AG20443 (cell line): ENCODE results near the gene TNIP3.
"Not testable (repeated sequence)": the region's sequence is repeated elsewhere in the genome, so short reads cannot be mapped to it uniquely, and the experiment has no call there.

ENCODE experiments used
- DNase-seq: peaks from one replicate; pipeline ENCODE4 v3.0.0; 2012; ENCODE audit warnings: low spot score, mixed read lengths

TNIP3 gene

GRCh38 chr4:121164291-121164690 lies at the start of gene TNIP3:
Gene TNIP3, minus strand, starts transcription at chr4:121164321. Its CDS starts 196 bp downstream, at chr4:121164125.
- no peak for DNase-seq

- no peak for DNase-seq
These were observed 48.7 kb upstream of the TNIP3 start for GRCh38 chr4:121212806-121213205.

GRCh38 chr4:121209171-121209570 lies 45.0 kb upstream of the TNIP3 start:
- no peak for DNase-seq

- DNase-seq, result no peak
These were observed 44.3 kb upstream of the TNIP3 start for GRCh38 chr4:121208244-121209007.

- not testable (repeated sequence) for DNase-seq
These were observed 41.7 kb upstream of the TNIP3 start for GRCh38 chr4:121205777-121206176.

GRCh38 chr4:121200795-121201472 lies 36.8 kb upstream of the TNIP3 start:
- DNase-seq, result no peak

- no peak for DNase-seq
These were observed 35.8 kb upstream of the TNIP3 start for GRCh38 chr4:121199742-121200561.

- no peak for DNase-seq
These were observed 34.1 kb upstream of the TNIP3 start for GRCh38 chr4:121198251-121198650.

GRCh38 chr4:121195649-121196048 lies 31.5 kb upstream of the TNIP3 start:
- no peak for DNase-seq

GRCh38 chr4:121192480-121192879 lies 28.4 kb upstream of the TNIP3 start:
- peak; percentile 43 for DNase-seq

- DNase-seq, result no peak
These were observed 27.9 kb upstream of the TNIP3 start for GRCh38 chr4:121192013-121192412.

GRCh38 chr4:121191361-121191760 lies 27.2 kb upstream of the TNIP3 start:
- DNase-seq, result no peak

- no peak for DNase-seq
These were observed 26.3 kb upstream of the TNIP3 start for GRCh38 chr4:121190389-121190788.

- DNase-seq, result no peak
These were observed 25.4 kb upstream of the TNIP3 start for GRCh38 chr4:121189326-121190215.

- DNase-seq, result no peak
These were observed 23.1 kb upstream of the TNIP3 start for GRCh38 chr4:121187206-121187605.

GRCh38 chr4:121185960-121186359 lies 21.8 kb upstream of the TNIP3 start:
- no peak for DNase-seq

GRCh38 chr4:121183989-121184388 lies 19.9 kb upstream of the TNIP3 start:
- DNase-seq, result no peak

- DNase-seq, result no peak
These were observed 19.2 kb upstream of the TNIP3 start for GRCh38 chr4:121183361-121183760.

GRCh38 chr4:121182296-121182695 lies 18.2 kb upstream of the TNIP3 start:
- peak; percentile 25 for DNase-seq

- no peak for DNase-seq
These were observed 17.4 kb upstream of the TNIP3 start for GRCh38 chr4:121181493-121181892.

- no peak for DNase-seq
These were observed 16.4 kb upstream of the TNIP3 start for GRCh38 chr4:121180558-121180957.
